Breast epithelium (tissue), 4 donors: ENCODE results near the gene TOPBP1. TPM values are rescaled to one million over a fixed set of nuclear protein-coding genes. Genes with fewer than 3 reads are reported as not detected.

ENCODE experiments used
- DNase-seq, 2 donors: peaks; one replicate each; pipeline ENCODE4 v3.0.0-alpha.2; 2019; ENCODE audit warnings: low spot score in 2 of 2
- H3K27ac ChIP-seq, 2 donors: fragments of 200-600 bp; sonication (generic) in 1 of 2; one replicate each; pipeline ENCODE4 v1.5.1; 2016 to 2019; ENCODE audit warnings: mild to moderate bottlenecking in 1 of 2
- H3K27me3 ChIP-seq, 2 donors: fragments of 200-600 bp; sonication (generic) in 1 of 2; one replicate each; pipeline versions ENCODE4 v1.5.1 to v1.6.0; 2017 to 2019; ENCODE audit warnings: control low read depth in 1 of 2, mild to moderate bottlenecking in 1 of 2
- H3K36me3 ChIP-seq: fragments of 200-600 bp; one replicate; pipeline ENCODE4 v1.5.1; 2019
- H3K4me1 ChIP-seq, 2 donors: fragments of 200-600 bp; sonication (generic); one replicate each; pipeline ENCODE4 v1.5.1; 2016 to 2019; ENCODE audit warnings: control low read depth in 1 of 2
- H3K4me3 ChIP-seq, 3 donors: fragments of 200-600 bp; sonication (generic); 1 replicate in 2 of 3; 2 replicates in 1 of 3; pipeline ENCODE4 v1.5.1; 2016 to 2019; ENCODE audit warnings: mild to moderate bottlenecking in 3 of 3, moderate library complexity in 2 of 3
- H3K9me3 ChIP-seq, 2 donors: fragments of 200-600 bp; sonication (generic) in 1 of 2; one replicate each; pipeline ENCODE4 v1.5.1; 2016 to 2019; ENCODE audit warnings: control low read depth in 1 of 2
- POLR2A ChIP-seq: fragments of 450-650 bp; IDR thresholded peaks from one replicate; pipeline ENCODE4 v1.6.1; 2016; ENCODE audit warnings: antibody characterized with exemption, mild to moderate bottlenecking, moderate library complexity
- POLR2AphosphoS5 ChIP-seq, 3 donors: sonication (generic); formaldehyde crosslinking; IDR thresholded peaks; one replicate each; pipeline ENCODE4 v1.6.1; 2017; ENCODE audit warnings: antibody characterized with exemption in 3 of 3
- intact Hi-C: fragments of 100-400 bp; cut with DNase I; formaldehyde crosslinking; loops from one replicate; pipeline ENCODE4 v1.15.1; 2023; ENCODE audit warnings: low total_unique reads
- total RNA-seq, 3 donors: library from RNA; depleted of rRNA; stranded (reverse); fragments of >200 nt; gene quantifications; one replicate each; pipeline ENCODE4 v1.1.0, GENCODE V29; 2016
- TF ChIP-seq, protein P1 (sequence below), 3 donors: fragments of 450-650 bp; IDR thresholded peaks; one replicate each; pipeline ENCODE4 v1.5.1; 2016 to 2017; ENCODE audit warnings: antibody characterized with exemption in 3 of 3, mild to moderate bottlenecking in 3 of 3, moderate library complexity in 3 of 3

The TOPBP1 gene
- total RNA-seq, 3 donors from 2014 or later, result 33.4 to 58.1 (median 38.7) TPM

GRCh38 chr3:133663569-133664313 is 2.0 kb upstream of the TOPBP1 start:
- no peaks in the 10 kb centered on the region for H3K27me3 ChIP-seq
- TF ChIP-seq, protein P1, sequence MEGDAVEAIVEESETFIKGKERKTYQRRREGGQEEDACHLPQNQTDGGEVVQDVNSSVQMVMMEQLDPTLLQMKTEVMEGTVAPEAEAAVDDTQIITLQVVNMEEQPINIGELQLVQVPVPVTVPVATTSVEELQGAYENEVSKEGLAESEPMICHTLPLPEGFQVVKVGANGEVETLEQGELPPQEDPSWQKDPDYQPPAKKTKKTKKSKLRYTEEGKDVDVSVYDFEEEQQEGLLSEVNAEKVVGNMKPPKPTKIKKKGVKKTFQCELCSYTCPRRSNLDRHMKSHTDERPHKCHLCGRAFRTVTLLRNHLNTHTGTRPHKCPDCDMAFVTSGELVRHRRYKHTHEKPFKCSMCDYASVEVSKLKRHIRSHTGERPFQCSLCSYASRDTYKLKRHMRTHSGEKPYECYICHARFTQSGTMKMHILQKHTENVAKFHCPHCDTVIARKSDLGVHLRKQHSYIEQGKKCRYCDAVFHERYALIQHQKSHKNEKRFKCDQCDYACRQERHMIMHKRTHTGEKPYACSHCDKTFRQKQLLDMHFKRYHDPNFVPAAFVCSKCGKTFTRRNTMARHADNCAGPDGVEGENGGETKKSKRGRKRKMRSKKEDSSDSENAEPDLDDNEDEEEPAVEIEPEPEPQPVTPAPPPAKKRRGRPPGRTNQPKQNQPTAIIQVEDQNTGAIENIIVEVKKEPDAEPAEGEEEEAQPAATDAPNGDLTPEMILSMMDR (IDR thresholded peaks at IDR 0.05), result peak in 2 of 3 donors; percentile 24 to 33
- TF ChIP-seq POLR2AphosphoS5 (IDR thresholded peaks at IDR 0.05) (no peak), POLR2A (no peak)
- no peak for DNase-seq
- no peak overlapping the region for H3K4me3 ChIP-seq
- H3K27ac ChIP-seq, result no peak overlapping the region
- H3K9me3 ChIP-seq, result no peaks in the 10 kb centered on the region
- H3K36me3 ChIP-seq, result no peaks in the 10 kb centered on the region
- intact Hi-C loops, result loop anchor here (1.0 kb wide), 1 partner anchor 14 kb away; no protein-coding TSS in a partner anchor
- no peaks in the 10 kb centered on the region for H3K4me1 ChIP-seq

- Histone ChIP-seq H3K4me1 (no peaks in the 10 kb centered on the region), H3K27me3 (no peaks in the 10 kb centered on the region), H3K27ac (peak overlapping the region; percentile 85 to 92), H3K9me3 (no peaks in the 10 kb centered on the region), H3K4me3 (peak overlapping the region; percentile 77 to 95 (median 90)), H3K36me3 (no peaks in the 10 kb centered on the region)
- intact Hi-C loops, result no loop called here
- TF ChIP-seq POLR2A (no peak), POLR2AphosphoS5 (IDR thresholded peaks at IDR 0.05) (no peak)
- TF ChIP-seq, protein P1 (IDR thresholded peaks at IDR 0.05), result no peak
- no peak for DNase-seq
Measured at GRCh38 chr3:133662278-133662651, 524 bp upstream of the TOPBP1 start.

DNA sequence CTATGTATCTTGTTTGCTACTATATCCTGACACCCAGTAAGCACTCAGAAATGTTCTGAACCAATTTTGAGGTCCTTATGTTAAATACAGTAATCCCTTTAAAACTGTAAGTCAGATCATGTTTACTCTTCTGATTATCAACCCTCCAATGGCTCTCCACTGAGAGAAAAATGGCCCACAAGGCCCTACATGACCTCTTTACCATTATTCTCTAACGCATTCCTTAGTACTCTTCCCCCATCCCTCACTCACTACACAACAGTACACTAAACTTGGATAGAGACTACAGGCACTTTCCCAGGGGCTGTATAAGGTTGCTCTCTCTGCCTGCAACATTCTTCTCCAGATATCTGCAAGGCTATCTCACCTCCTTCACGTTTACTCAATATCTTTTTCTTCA is 1.9 kb downstream of the TOPBP1 start:
- H3K36me3 ChIP-seq, result peaks cover under 1% of the 10 kb centered on the region
- H3K9me3 ChIP-seq, result no peaks in the 10 kb centered on the region
- TF ChIP-seq, protein P1 (IDR thresholded peaks at IDR 0.05), result no peak
- no peak for TF ChIP-seq POLR2AphosphoS5 (IDR thresholded peaks at IDR 0.05)
- no peak for TF ChIP-seq POLR2A
- H3K4me1 ChIP-seq, result no peaks in the 10 kb centered on the region
- DNase-seq, result no peak
- no peak overlapping the region for H3K4me3 ChIP-seq
- no peak overlapping the region for H3K27ac ChIP-seq
- H3K27me3 ChIP-seq, result no peaks in the 10 kb centered on the region
- intact Hi-C loops, result loop anchor here (5.0 kb wide), 1 partner anchor 647 kb away; no protein-coding TSS in a partner anchor

GRCh38 chr3:133655731-133656515 is 5.8 kb downstream of the TOPBP1 start:
- TF ChIP-seq POLR2AphosphoS5 (IDR thresholded peaks at IDR 0.05) (no peak), POLR2A (no peak)
- TF ChIP-seq, protein P1 (IDR thresholded peaks at IDR 0.05), result no peak
- H3K36me3 ChIP-seq, result peaks cover 4% of the 10 kb centered on the region

More at GRCh38 chr3:133655731-133656515, 5.8 kb downstream of the TOPBP1 start:
- H3K9me3 ChIP-seq, result no peaks in the 10 kb centered on the region
- H3K27ac ChIP-seq, result no peak overlapping the region
- H3K4me1 ChIP-seq, result no peaks in the 10 kb centered on the region
- H3K27me3 ChIP-seq, result no peaks in the 10 kb centered on the region
- intact Hi-C loops, result loop anchor here (5.0 kb wide), 1 partner anchor 651 kb away; no protein-coding TSS in a partner anchor
- no peak overlapping the region for H3K4me3 ChIP-seq
- DNase-seq, result no peak
